ENCODE results near the gene HOXD4. TPM values are rescaled to one million over a fixed set of nuclear protein-coding genes. Genes with fewer than 3 reads are reported as not detected.

The HOXD4 gene
- polyA plus RNA-seq, 1 of the 3 experiments (the other 2 are of a cell fraction) = 1.0 TPM

DNA sequence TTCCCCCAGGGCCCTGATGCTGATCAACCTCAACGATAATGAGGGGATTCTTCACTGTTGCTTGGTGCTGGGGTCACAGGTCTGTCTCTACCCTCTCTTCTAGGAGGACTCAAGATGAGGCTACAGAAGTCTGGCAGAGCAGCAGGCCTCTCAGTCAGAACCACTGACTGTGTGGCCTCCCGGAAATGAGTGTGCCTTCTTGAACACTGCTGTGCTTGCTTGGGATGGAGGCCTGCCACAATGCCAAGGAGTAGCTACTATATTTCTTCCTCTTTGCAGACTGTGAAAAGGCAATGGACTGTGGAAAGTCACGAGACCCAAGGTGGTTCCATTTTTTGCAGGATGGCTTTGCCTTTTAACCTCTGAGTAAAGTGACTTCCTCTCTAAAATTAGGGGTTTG lies 31.3 kb downstream of the HOXD4 start:
- DNase-seq = no peak
- 69% methylated on average over 3 of the region's 3 CpGs for WGBS (ENCODE audit: low lambda C conversion rate)
- Histone ChIP-seq H3K27ac (ENCODE audit: low read depth in 2 of 2, low read length in 1 of 2) (no peak overlapping the region), H4K20me1 (ENCODE audit: insufficient read depth) (no peaks in the 10 kb centered on the region), H3F3A (replicated peaks; ENCODE audit: insufficient read depth) (no peaks in the 10 kb centered on the region), H3K4me3 (ENCODE audit: low read depth in 2 of 2, low read length in 1 of 2) (no peak overlapping the region), H3K4me2 (no peak overlapping the region), H3K27me3 (ENCODE audit: insufficient read depth) (no peaks in the 10 kb centered on the region), H3K36me3 (replicated peaks in 1 of 2; ENCODE audit: control insufficient read depth in 1 of 2, insufficient read depth in 2 of 2, low read length in 1 of 2) (no peaks in the 10 kb centered on the region), H2AFZ (ENCODE audit: low read depth) (no peak overlapping the region), H3K9ac (no peak overlapping the region), H3K9me3 (no peaks in the 10 kb centered on the region), H3K9me2 (no peaks in the 10 kb centered on the region), H3K79me2 (ENCODE audit: insufficient read depth) (no peaks in the 10 kb centered on the region), H3K4me1 (ENCODE audit: control insufficient read depth in 1 of 2, insufficient read depth in 2 of 2, low read depth in 1 of 2, low read length in 1 of 2) (peaks cover 0 to 4% of the 10 kb centered on the region in 2 experiments; a peak in 1 of 4 replicates)
- ChIA-PET CTCF (interaction anchor here (1.0 kb wide), 1 partner anchor 272 kb away, joined by 3 read pairs; no protein-coding TSS in a partner anchor), POLR2A (no interaction called here)
- TF ChIP-seq GABPA (IDR thresholded peaks at IDR 0.05; ENCODE audit: low read depth) = no peak
- TF ChIP-seq CHD2 (IDR thresholded peaks at IDR 0.05; ENCODE audit: low read length, partially characterized antibody) = no peak

DNA sequence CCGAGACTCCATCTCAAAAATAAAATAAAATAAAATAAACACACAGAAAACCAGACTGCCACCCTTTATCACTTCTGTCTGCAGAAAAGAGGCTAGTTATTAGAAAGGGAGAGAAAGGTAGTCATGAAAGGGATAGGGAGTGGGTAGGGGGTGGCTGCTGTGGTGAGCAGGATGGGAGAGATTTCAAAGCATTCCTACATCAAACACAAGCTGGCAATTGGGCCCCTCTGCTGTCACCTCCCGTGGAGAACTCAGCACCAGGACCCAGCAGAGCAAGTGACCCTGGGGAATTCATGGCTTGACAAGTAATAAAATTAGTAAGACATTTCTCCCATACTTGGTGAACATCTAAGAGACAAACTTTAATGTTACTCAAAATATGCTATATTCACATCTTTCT lies 33.4 kb downstream of the HOXD4 start:
- ChIA-PET POLR2A (no interaction called here), CTCF (interaction anchor here (1.1 to 1.2 kb wide), 2 partner anchors 9 to 270 kb away, joined by 3 to 5 read pairs; no protein-coding TSS in a partner anchor)
- TF ChIP-seq GABPA (IDR thresholded peaks at IDR 0.05; ENCODE audit: low read depth) (no peak), JUND (IDR thresholded peaks at IDR 0.05) (no peak), NRF1 (IDR thresholded peaks at IDR 0.05; ENCODE audit: low read depth, low read length) (no peak), MXI1 (IDR thresholded peaks at IDR 0.05; ENCODE audit: low read depth, low read length) (no peak), TCF12 (IDR thresholded peaks at IDR 0.05) (no peak), ELF1 (IDR thresholded peaks at IDR 0.05) (no peak), POLR2AphosphoS5 (IDR thresholded peaks at IDR 0.05; ENCODE audit: low read depth, low read length) (no peak), EP300 (IDR thresholded peaks at IDR 0.05; ENCODE audit: borderline replicate concordance in 1 of 2, low read depth in 1 of 2, low read length in 1 of 2) (no peak), IRF3 (IDR thresholded peaks at IDR 0.05; ENCODE audit: low read depth, low read length) (no peak), MEF2A (IDR thresholded peaks at IDR 0.05; ENCODE audit: borderline replicate concordance, low read depth) (no peak), MAX (IDR thresholded peaks at IDR 0.05; ENCODE audit: low read depth) (no peak)
- TF ChIP-seq, protein P1, sequence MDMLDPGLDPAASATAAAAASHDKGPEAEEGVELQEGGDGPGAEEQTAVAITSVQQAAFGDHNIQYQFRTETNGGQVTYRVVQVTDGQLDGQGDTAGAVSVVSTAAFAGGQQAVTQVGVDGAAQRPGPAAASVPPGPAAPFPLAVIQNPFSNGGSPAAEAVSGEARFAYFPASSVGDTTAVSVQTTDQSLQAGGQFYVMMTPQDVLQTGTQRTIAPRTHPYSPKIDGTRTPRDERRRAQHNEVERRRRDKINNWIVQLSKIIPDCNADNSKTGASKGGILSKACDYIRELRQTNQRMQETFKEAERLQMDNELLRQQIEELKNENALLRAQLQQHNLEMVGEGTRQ (IDR thresholded peaks at IDR 0.05; ENCODE audit: borderline replicate concordance, low read depth, low read length) = no peak
- H4K20me1 ChIP-seq (ENCODE audit: insufficient read depth) = no peaks in the 10 kb centered on the region
- no peak overlapping the region for H3K9ac ChIP-seq
- 63% methylated on average over 2 of the region's 2 CpGs for WGBS (ENCODE audit: low lambda C conversion rate)
- no peak overlapping the region for H3K27ac ChIP-seq (ENCODE audit: low read depth in 2 of 2, low read length in 1 of 2)
- H3K27me3 ChIP-seq (ENCODE audit: insufficient read depth) = peaks cover 5% of the 10 kb centered on the region; the same call in 1 of the 2 replicates
- no peak overlapping the region for H2AFZ ChIP-seq (ENCODE audit: low read depth)
- H3K4me2 ChIP-seq = no peak overlapping the region
- no peaks in the 10 kb centered on the region for H3K9me3 ChIP-seq
- no peaks in the 10 kb centered on the region for H3K36me3 ChIP-seq (replicated peaks in 1 of 2; ENCODE audit: control insufficient read depth in 1 of 2, insufficient read depth in 2 of 2, low read length in 1 of 2)
- no peaks in the 10 kb centered on the region for H3F3A ChIP-seq (replicated peaks; ENCODE audit: insufficient read depth)
- DNase-seq = no peak
- no peaks in the 10 kb centered on the region for H3K79me2 ChIP-seq (ENCODE audit: insufficient read depth)
- H3K4me1 ChIP-seq (ENCODE audit: control insufficient read depth in 1 of 2, insufficient read depth in 2 of 2, low read depth in 1 of 2, low read length in 1 of 2) = peaks cover 0 to 9% of the 10 kb centered on the region in 2 experiments; a peak in 1 of 4 replicates
- H3K9me2 ChIP-seq = no peaks in the 10 kb centered on the region
- no peak overlapping the region for H3K4me3 ChIP-seq (ENCODE audit: low read depth in 2 of 2, low read length in 1 of 2)

Data from SK-N-SH (cell line).